Activated naive CD8-positive, alpha-beta T cell treated with anti-CD3 and anti-CD28 coated beads, Interleukin-2, amount 10 ng/mL, durations not matched to agents 7 days and 5 days (primary cell): ENCODE data around the gene TTC16. TPM values are rescaled to one million over a fixed set of nuclear protein-coding genes. Genes with fewer than 3 reads are reported as not detected.

Experiments
- ATAC-seq: fragments of 150-1000 bp; cut with Tn5 transposase; one replicate; pipeline ENCODE4 v1.10.0; 2021; ENCODE audit warnings: low read depth, moderate library complexity
- POLR2A ChIA-PET: fragments of 350-600 bp; sonication (Branson Sonifier 250); formaldehyde crosslinking; loops from one replicate; lab custom pipeline; 2021; ENCODE audit warnings: antibody characterized with exemption; lab: Charles Lee
- DNase-seq: peaks from one replicate; pipeline ENCODE4 v3.0.0; 2021
- H3K27ac Mint-ChIP-seq: one replicate; pipeline ENCODE4 v1.8.0; 2022; ENCODE audit warnings: mild to moderate bottlenecking, mixed read lengths
- H3K27me3 Mint-ChIP-seq: one replicate; pipeline ENCODE4 v1.8.0; 2022; ENCODE audit warnings: mild to moderate bottlenecking, moderate library complexity, mixed read lengths
- H3K36me3 Mint-ChIP-seq: one replicate; pipeline ENCODE4 v1.8.0; 2021; ENCODE audit warnings: mild to moderate bottlenecking, mixed read lengths
- H3K4me1 Mint-ChIP-seq: one replicate; pipeline ENCODE4 v1.8.0; 2021; ENCODE audit warnings: mixed read lengths
- H3K4me3 Mint-ChIP-seq: one replicate; pipeline ENCODE4 v1.8.0; 2022; ENCODE audit warnings: mild to moderate bottlenecking, moderate library complexity, mixed read lengths
- H3K9me3 Mint-ChIP-seq: one replicate; pipeline ENCODE4 v1.8.0; 2021; ENCODE audit warnings: mixed read lengths
- total RNA-seq, 2 experiments: library from RNA; stranded (reverse); gene quantifications; one replicate each; pipeline ENCODE4 v1.2.3, GENCODE V29; 2021

Gene TTC16
- total RNA-seq, 2 experiments from 2014 or later, result 4.4 to 5.3 TPM

- H3K27ac Mint-ChIP-seq, result no peak overlapping the region
- no peak for DNase-seq
- no peak overlapping the region for H3K4me3 Mint-ChIP-seq
- POLR2A ChIA-PET, result interaction anchor here (0.7 kb wide), 1 partner anchor 29 kb away, joined by 3 read pairs; no protein-coding TSS in a partner anchor
- H3K36me3 Mint-ChIP-seq, result peaks cover 26% of the 10 kb centered on the region
- H3K27me3 Mint-ChIP-seq, result no peaks in the 10 kb centered on the region
- no peak for ATAC-seq
- peaks cover 1% of the 10 kb centered on the region for H3K4me1 Mint-ChIP-seq
- H3K9me3 Mint-ChIP-seq, result no peaks in the 10 kb centered on the region
These were observed 26.1 kb downstream of the TTC16 start for GRCh38 chr9:127741831-127742434.

GRCh38 chr9:127742435-127743088, 26.7 kb downstream of the TTC16 start:
- Mint-ChIP-seq H3K4me1 (peaks cover 5% of the 10 kb centered on the region), H3K27ac (peak overlapping the region; percentile 38), H3K27me3 (no peaks in the 10 kb centered on the region), H3K4me3 (no peak overlapping the region), H3K9me3 (no peaks in the 10 kb centered on the region), H3K36me3 (peaks cover 30% of the 10 kb centered on the region)
- POLR2A ChIA-PET, result interaction anchor here (0.7 to 0.8 kb wide), 2 partner anchors 28 to 35 kb away, joined by 3 read pairs; partner anchors contain the start of gene SH2D3C
- DNase-seq (no peak), ATAC-seq (no peak)

GRCh38 chr9:127744398-127745110, 28.7 kb downstream of the TTC16 start:
- H3K9me3 Mint-ChIP-seq, result no peaks in the 10 kb centered on the region
- ATAC-seq (no peak), DNase-seq (no peak)
- H3K36me3 Mint-ChIP-seq, result peaks cover 28% of the 10 kb centered on the region
- no peak overlapping the region for H3K4me3 Mint-ChIP-seq
- H3K27me3 Mint-ChIP-seq, result no peaks in the 10 kb centered on the region
- POLR2A ChIA-PET, result interaction anchor here (0.6 to 2.5 kb wide), 4 partner anchors 9 to 137 kb away, joined by 3 to 11 read pairs (median 4); partner anchors contain the start of gene TOR2A
- H3K27ac Mint-ChIP-seq, result no peak overlapping the region
- peaks cover 11% of the 10 kb centered on the region for H3K4me1 Mint-ChIP-seq

- Mint-ChIP-seq H3K36me3 (peaks cover 31% of the 10 kb centered on the region), H3K9me3 (no peaks in the 10 kb centered on the region), H3K4me3 (peak overlapping the region; percentile 39), H3K27ac (peak overlapping the region; percentile 72), H3K27me3 (no peaks in the 10 kb centered on the region), H3K4me1 (peaks cover 15% of the 10 kb centered on the region)
- DNase-seq (no peak), ATAC-seq (peak; percentile 74)
- POLR2A ChIA-PET, result interaction anchor here (0.8 to 2.2 kb wide), 5 partner anchors 11 to 161 kb away, joined by 3 to 6 read pairs (median 3); partner anchors contain the start of genes CDK9 and TOR2A
These were observed 31.2 kb downstream of the TTC16 start for GRCh38 chr9:127746959-127747569.

DNA sequence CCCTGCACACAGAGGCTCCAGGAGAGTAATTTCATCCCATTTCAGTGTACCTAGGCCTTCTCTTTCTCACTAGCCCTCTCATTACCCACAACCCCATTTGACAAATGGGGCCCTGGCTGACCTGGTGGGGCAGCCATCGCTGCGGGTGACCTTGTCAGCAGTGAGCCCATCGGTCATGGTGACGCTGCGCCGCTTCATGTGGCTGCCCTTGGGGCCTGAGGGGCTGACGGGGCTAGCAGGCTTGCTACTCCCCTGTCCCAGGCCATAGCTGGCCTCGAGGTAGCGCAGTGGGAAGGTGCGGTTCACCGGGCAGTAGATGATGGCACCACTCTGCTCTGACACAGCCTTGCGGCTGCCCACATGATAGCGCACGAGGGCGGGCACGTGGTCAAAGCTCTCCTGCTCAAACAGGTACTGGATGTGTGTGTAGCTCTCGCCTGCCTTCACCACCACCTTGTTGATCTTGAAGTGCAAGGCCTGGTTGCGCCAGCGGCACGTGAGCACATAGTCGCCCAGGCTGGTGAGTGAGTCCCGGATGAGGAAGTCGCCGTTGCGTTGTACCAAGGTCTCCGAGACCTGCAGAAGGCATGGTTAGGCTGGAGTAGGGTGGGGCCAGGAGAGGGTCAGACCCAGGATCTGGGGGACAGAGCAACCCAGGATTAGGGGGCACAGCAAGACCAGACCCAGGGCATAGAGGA, 33.4 kb downstream of the TTC16 start:
- peaks cover 26% of the 10 kb centered on the region for H3K36me3 Mint-ChIP-seq
- H3K4me1 Mint-ChIP-seq, result peaks cover 15% of the 10 kb centered on the region
- H3K27ac Mint-ChIP-seq, result no peak overlapping the region
- no peaks in the 10 kb centered on the region for H3K9me3 Mint-ChIP-seq
- POLR2A ChIA-PET, result no interaction called here
- H3K27me3 Mint-ChIP-seq, result no peaks in the 10 kb centered on the region
- DNase-seq (no peak), ATAC-seq (no peak)
- H3K4me3 Mint-ChIP-seq, result no peak overlapping the region

GRCh38 chr9:127751269-127752054, 35.6 kb downstream of the TTC16 start:
- Mint-ChIP-seq H3K27ac (no peak overlapping the region), H3K36me3 (peaks cover 23% of the 10 kb centered on the region), H3K4me3 (no peak overlapping the region), H3K4me1 (peaks cover 15% of the 10 kb centered on the region), H3K27me3 (no peaks in the 10 kb centered on the region), H3K9me3 (no peaks in the 10 kb centered on the region)
- POLR2A ChIA-PET, result interaction anchor here (0.6 kb wide), 1 partner anchor 14 kb away, joined by 3 read pairs; no protein-coding TSS in a partner anchor
- DNase-seq (no peak), ATAC-seq (no peak)

GRCh38 chr9:127753148-127753547, 37.3 kb downstream of the TTC16 start:
- DNase-seq (no peak), ATAC-seq (no peak)
- POLR2A ChIA-PET, result interaction anchor here (1.0 kb wide), 1 partner anchor 44 kb away, joined by 4 read pairs; no protein-coding TSS in a partner anchor
- Mint-ChIP-seq H3K4me3 (no peak overlapping the region), H3K9me3 (no peaks in the 10 kb centered on the region), H3K4me1 (peaks cover 6% of the 10 kb centered on the region), H3K27me3 (no peaks in the 10 kb centered on the region), H3K27ac (no peak overlapping the region), H3K36me3 (peaks cover 18% of the 10 kb centered on the region)

- DNase-seq (no peak), ATAC-seq (no peak)
- H3K4me1 Mint-ChIP-seq, result peaks cover 5% of the 10 kb centered on the region
- no peak overlapping the region for H3K27ac Mint-ChIP-seq
- H3K4me3 Mint-ChIP-seq, result no peak overlapping the region
- no peaks in the 10 kb centered on the region for H3K9me3 Mint-ChIP-seq
- peaks cover 19% of the 10 kb centered on the region for H3K36me3 Mint-ChIP-seq
- POLR2A ChIA-PET, result no interaction called here
- H3K27me3 Mint-ChIP-seq, result no peaks in the 10 kb centered on the region
These were observed 37.7 kb downstream of the TTC16 start for GRCh38 chr9:127753622-127754021.

DNA sequence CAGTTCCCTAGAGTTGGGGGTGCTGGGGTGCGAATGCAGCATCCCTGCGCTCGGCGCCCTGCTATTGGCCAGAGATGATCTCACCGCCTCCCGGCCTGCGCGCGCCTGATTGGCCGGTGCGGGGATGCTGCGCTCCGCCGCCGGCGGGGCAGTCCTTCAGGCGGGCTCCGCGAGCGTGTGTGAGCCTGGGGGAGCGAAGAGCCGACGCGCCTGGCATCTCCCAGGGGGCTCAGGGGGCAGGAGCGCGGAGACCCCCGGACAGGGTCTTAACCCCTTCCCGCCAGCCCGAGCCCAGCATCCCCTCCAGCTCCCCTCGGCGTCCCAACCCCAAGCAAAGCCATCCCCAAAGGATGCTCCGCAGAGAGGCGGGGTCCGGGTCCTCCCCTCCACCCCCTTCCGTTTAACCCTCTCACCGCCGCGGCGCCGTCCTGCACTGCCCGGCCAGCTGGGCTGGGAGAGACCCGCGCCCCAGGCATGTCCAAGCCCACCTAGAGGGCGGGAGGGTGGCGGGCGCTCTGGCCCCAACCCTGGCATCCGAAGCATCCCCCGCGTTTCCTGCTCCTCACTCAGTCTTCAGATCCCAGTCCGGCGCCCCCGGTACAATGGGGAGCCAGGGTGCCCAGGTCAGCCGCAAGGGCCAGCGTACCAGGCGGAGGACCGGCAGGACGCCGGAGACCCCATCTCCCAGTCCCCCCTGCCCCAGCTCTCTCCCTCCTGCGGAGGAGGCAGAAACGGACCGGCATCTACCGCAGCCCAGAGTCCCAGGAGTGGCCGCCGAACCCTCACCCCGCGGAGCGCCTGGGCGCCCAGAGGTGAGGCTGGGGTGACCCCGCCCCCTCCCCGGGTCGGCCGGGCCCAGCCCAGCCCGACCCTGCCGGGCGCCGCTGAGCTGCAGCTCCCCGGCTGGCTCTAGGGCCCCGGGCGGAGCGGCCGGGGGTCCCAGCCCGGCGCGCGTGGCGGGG, 38.5 kb downstream of the TTC16 start:
- H3K4me1 Mint-ChIP-seq, result peaks cover 6% of the 10 kb centered on the region
- POLR2A ChIA-PET, result interaction anchor here (0.5 kb wide), 1 partner anchor 149 kb away, joined by 4 read pairs; no protein-coding TSS in a partner anchor
- H3K27me3 Mint-ChIP-seq, result no peaks in the 10 kb centered on the region
- DNase-seq (no peak), ATAC-seq (no peak)
- H3K9me3 Mint-ChIP-seq, result no peaks in the 10 kb centered on the region
- H3K36me3 Mint-ChIP-seq, result peaks cover 22% of the 10 kb centered on the region
- no peak overlapping the region for H3K4me3 Mint-ChIP-seq
- no peak overlapping the region for H3K27ac Mint-ChIP-seq

DNA sequence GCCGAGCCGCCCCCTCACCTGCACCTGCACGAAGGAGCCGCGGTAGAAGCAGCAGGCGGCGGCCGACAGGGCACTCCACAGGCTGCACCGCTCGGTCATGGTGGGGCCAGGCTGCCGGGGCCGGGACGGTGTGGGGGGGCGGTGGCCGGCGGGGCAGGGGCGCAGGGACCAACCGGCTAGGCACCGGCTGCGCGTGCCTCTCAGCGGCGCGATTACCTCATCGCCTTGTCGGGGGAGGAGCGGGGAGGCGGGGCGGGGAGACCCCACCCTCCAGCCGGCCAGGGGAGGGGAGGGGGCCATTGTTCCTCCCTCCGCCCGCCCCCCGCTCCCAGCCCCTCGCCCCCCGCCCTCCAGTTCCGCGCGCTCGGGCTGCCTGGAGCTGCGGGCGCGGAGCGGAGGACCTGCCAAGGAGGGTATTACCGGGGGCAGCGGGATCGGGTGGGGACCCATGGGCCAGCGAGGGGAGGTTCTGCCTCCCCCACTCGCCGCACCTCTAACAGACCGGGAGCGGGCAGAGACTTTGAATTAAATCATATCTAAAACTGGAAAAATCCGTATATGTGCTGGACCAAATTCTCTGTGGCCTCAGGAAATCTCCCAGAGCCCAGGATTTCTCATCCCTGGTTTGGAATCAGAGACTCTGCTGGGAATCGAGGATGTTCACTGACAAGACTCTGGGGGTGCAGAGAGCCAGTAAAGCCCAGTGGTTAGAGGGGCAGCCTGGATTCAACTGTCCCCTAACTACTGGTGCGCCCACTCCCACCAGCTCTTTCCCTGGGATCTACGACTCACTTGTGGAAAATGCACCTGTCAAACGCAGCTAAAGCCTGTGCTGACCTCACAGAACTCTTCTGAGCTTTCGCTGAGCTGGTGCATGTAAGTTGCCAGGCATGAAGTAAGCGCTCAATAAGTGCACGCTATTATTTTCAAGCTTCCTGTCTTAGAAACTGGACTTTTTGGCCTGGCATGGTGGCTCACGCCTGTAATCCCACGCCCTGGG, 39.5 kb downstream of the TTC16 start:
- H3K27ac Mint-ChIP-seq, result no peak overlapping the region
- no peaks in the 10 kb centered on the region for H3K9me3 Mint-ChIP-seq
- DNase-seq (no peak), ATAC-seq (no peak)
- peaks cover 16% of the 10 kb centered on the region for H3K36me3 Mint-ChIP-seq
- H3K4me1 Mint-ChIP-seq, result peaks cover 5% of the 10 kb centered on the region
- POLR2A ChIA-PET, result interaction anchor here (0.5 kb wide), 1 partner anchor 148 kb away, joined by 4 read pairs; no protein-coding TSS in a partner anchor
- H3K4me3 Mint-ChIP-seq, result no peak overlapping the region
- no peaks in the 10 kb centered on the region for H3K27me3 Mint-ChIP-seq
